Kidney glomerular epithelial cell (primary cell): ENCODE measurements around the gene SOX21.

Source experiments
- DNase-seq: peaks from one replicate; lab custom pipeline; 2025; lab: John Stamatoyannopoulos, UW

The SOX21 gene

GRCh38 chr13:94678845-94679244 lies 33.5 kb downstream of the SOX21 start:
- DNase-seq, result no peak

- no peak for DNase-seq
These were observed 34.5 kb downstream of the SOX21 start for GRCh38 chr13:94677799-94678198.

- DNase-seq, result peak; percentile 27
These were observed 37.6 kb downstream of the SOX21 start for GRCh38 chr13:94674609-94675348.

- peak; percentile 19 for DNase-seq
These were observed 38.5 kb downstream of the SOX21 start for GRCh38 chr13:94673851-94674250.

- DNase-seq, result no peak
These were observed 39.9 kb downstream of the SOX21 start for GRCh38 chr13:94672400-94672799.

GRCh38 chr13:94667190-94667589 lies 45.2 kb downstream of the SOX21 start:
- no peak for DNase-seq

GRCh38 chr13:94666065-94666464 lies 46.3 kb downstream of the SOX21 start:
- no peak for DNase-seq

GRCh38 chr13:94664889-94665288 lies 47.5 kb downstream of the SOX21 start:
- no peak for DNase-seq

- DNase-seq, result no peak
These were observed 49.9 kb downstream of the SOX21 start for GRCh38 chr13:94662274-94662945.

GRCh38 chr13:94661406-94661805 lies 50.9 kb downstream of the SOX21 start:
- no peak for DNase-seq

- DNase-seq, result no peak
These were observed 51.5 kb downstream of the SOX21 start for GRCh38 chr13:94660695-94661326.
